ENCODE data around the gene C5orf58.

DNA sequence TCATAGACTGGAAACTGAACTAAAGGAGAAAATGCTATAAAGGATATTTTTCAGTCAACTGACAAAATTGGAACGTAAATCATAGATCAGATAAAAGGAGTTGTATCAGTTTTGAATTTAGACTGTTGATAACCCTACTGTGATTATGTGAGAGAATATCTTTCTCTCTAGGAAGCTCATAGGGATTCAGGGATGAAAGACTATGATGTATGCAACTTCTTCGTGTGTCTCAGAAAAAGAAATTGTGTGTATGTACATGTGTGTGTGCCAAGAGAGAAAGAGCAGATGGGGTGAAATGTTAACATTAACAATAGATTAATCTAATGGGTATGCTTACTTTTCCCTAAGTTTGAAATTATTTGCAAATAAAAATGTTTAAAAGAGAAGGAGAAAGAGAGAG is 30.7 kb upstream of the C5orf58 start:
- TF ChIP-seq, protein P1, sequence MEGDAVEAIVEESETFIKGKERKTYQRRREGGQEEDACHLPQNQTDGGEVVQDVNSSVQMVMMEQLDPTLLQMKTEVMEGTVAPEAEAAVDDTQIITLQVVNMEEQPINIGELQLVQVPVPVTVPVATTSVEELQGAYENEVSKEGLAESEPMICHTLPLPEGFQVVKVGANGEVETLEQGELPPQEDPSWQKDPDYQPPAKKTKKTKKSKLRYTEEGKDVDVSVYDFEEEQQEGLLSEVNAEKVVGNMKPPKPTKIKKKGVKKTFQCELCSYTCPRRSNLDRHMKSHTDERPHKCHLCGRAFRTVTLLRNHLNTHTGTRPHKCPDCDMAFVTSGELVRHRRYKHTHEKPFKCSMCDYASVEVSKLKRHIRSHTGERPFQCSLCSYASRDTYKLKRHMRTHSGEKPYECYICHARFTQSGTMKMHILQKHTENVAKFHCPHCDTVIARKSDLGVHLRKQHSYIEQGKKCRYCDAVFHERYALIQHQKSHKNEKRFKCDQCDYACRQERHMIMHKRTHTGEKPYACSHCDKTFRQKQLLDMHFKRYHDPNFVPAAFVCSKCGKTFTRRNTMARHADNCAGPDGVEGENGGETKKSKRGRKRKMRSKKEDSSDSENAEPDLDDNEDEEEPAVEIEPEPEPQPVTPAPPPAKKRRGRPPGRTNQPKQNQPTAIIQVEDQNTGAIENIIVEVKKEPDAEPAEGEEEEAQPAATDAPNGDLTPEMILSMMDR (conservative IDR thresholded peaks at IDR 0.05; ENCODE audit: low read length): no peak
- TF ChIP-seq EZH2phosphoT487 (IDR thresholded peaks at IDR 0.05; ENCODE audit: borderline replicate concordance): no peak

All from Loucy (cell line).